Activated T-helper 2 cell treated with anti-CD3 and anti-CD28 coated beads, Interferon-gamma antibody, Interleukin-2, Interleukin-4, amounts not matched to agents 10 μg/mL and 5 μg/mL and 100 μg/mL, durations not matched to agents 14 hours and 24 hours and 36 hours (primary cell): Measurements from ENCODE around the gene IL31. TPM values are rescaled to one million over a fixed set of nuclear protein-coding genes. Genes with fewer than 3 reads are reported as not detected.

ENCODE experiments used
- DNase-seq: peaks from one replicate; pipeline ENCODE4 v3.0.0; 2021; ENCODE audit warnings: low spot score
- H3K27ac Mint-ChIP-seq: one replicate; pipeline ENCODE4 v1.8.0; 2021; ENCODE audit warnings: mixed read lengths
- H3K27me3 Mint-ChIP-seq: one replicate; pipeline ENCODE4 v1.8.0; 2021; ENCODE audit warnings: low read depth, mixed read lengths
- H3K36me3 Mint-ChIP-seq: one replicate; pipeline ENCODE4 v1.8.0; 2021; ENCODE audit warnings: low read depth, mixed read lengths
- H3K4me1 Mint-ChIP-seq: one replicate; pipeline ENCODE4 v1.8.0; 2021; ENCODE audit warnings: low read depth, mixed read lengths
- H3K4me3 Mint-ChIP-seq: one replicate; pipeline ENCODE4 v1.8.0; 2021; ENCODE audit warnings: low read depth, mild to moderate bottlenecking, moderate library complexity, mixed read lengths
- H3K9me3 Mint-ChIP-seq: one replicate; pipeline ENCODE4 v1.8.0; 2021; ENCODE audit warnings: mixed read lengths
- intact Hi-C: fragments of 100-400 bp; cut with micrococcal nuclease; formaldehyde crosslinking; loops from one replicate; pipeline ENCODE4 v1.15.1; 2023
- total RNA-seq: library from RNA; stranded (reverse); gene quantifications from 2 replicates; pipeline ENCODE4 v1.2.3, GENCODE V29; 2022

The IL31 gene
- total RNA-seq, 1 donor from 2014 or later, result 55.9 TPM

- no peaks in the 10 kb centered on the region for H3K36me3 Mint-ChIP-seq
- no peak overlapping the region for H3K4me3 Mint-ChIP-seq
- no peak for DNase-seq
- no peak overlapping the region for H3K27ac Mint-ChIP-seq
- H3K4me1 Mint-ChIP-seq, result peaks cover 21% of the 10 kb centered on the region
- intact Hi-C loops, result loop anchor here (1.0 to 10.0 kb wide), 2 partner anchors 31 to 376 kb away; no protein-coding TSS in a partner anchor
- peaks cover 2% of the 10 kb centered on the region for H3K27me3 Mint-ChIP-seq
- no peaks in the 10 kb centered on the region for H3K9me3 Mint-ChIP-seq
Measured at GRCh38 chr12:122160761-122161160, 13.3 kb downstream of the IL31 start.

DNA sequence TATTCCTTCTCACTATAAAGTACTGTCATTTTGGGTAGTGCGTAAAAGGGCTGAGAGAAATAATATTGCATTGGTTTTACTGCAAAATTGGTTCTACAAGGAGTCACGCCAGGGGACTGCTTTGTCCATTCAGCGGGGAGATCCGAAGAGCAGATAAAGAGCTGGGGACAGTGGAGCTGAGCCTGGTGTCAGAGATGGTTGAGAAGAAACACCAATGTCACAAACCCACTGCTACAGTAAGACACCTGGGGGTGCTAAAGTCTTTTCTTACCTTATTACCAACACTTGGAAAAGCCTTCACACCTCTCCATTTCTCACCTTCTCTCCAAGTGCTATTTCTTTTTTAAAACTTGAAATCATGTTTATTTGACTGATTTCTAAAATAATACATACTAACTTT is 14.1 kb downstream of the IL31 start:
- H3K36me3 Mint-ChIP-seq, result no peaks in the 10 kb centered on the region
- no peaks in the 10 kb centered on the region for H3K9me3 Mint-ChIP-seq
- peaks cover 18% of the 10 kb centered on the region for H3K4me1 Mint-ChIP-seq
- H3K27ac Mint-ChIP-seq, result no peak overlapping the region
- no peak overlapping the region for H3K4me3 Mint-ChIP-seq
- no peak for DNase-seq
- peaks cover 2% of the 10 kb centered on the region for H3K27me3 Mint-ChIP-seq
- intact Hi-C loops, result loop anchor here (1.0 to 10.0 kb wide), 2 partner anchors 31 to 375 kb away; no protein-coding TSS in a partner anchor

DNA sequence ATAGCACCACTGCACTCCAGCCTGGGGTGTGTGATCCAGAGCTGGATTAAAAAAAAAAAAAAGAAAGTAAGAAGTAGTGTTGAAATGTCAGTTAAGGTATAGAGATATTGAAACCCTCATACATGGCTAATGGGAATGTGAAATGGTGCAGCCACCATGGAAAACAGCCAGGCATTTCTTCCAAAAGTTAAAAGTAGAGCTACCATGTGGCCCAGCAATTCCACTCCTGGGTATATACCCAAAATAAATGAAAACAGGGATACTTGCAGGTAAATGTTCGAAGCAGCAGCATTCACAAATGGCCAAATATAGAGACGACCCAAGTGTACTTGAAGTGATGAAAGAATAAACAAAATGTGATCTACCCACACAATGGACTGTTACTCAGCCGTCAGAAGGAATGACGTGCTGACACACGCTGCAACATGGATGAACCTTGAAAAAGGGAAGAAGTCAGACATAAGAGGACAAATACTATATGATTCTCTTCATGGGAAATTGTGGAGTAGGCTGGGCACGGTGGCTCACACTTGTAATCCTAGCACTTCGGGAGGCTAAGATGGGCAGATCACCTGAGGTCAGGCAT is 15.2 kb downstream of the IL31 start:
- intact Hi-C loops, result no loop called here
- no peak for DNase-seq
- Mint-ChIP-seq H3K4me1 (peaks cover 15% of the 10 kb centered on the region), H3K36me3 (no peaks in the 10 kb centered on the region), H3K9me3 (no peaks in the 10 kb centered on the region), H3K27me3 (peaks cover 4% of the 10 kb centered on the region), H3K4me3 (no peak overlapping the region), H3K27ac (no peak overlapping the region)

DNA sequence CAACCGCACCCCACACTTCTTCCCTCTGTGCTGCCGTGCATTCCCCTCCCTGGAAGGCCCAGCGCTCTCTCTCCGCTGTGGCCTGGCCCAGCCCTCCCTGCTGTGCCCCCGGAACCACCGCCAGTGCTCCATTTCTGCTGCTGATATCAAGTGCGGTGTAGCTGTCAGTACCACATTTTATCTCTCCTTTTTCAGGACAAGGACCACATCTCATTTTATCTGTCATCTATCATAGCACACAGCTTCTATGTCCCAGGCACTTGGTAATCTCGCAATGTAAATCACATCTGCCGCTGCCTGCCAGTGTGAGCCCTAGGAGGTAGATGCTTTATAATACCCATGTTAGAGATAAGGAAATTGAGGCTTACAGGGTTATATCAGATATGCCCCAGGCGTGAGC is 18.3 kb downstream of the IL31 start:
- Mint-ChIP-seq H3K4me1 (no peaks in the 10 kb centered on the region), H3K27ac (no peak overlapping the region), H3K36me3 (no peaks in the 10 kb centered on the region), H3K4me3 (no peak overlapping the region), H3K9me3 (no peaks in the 10 kb centered on the region), H3K27me3 (peaks cover 8% of the 10 kb centered on the region)
- no peak for DNase-seq
- intact Hi-C loops, result no loop called here

DNA sequence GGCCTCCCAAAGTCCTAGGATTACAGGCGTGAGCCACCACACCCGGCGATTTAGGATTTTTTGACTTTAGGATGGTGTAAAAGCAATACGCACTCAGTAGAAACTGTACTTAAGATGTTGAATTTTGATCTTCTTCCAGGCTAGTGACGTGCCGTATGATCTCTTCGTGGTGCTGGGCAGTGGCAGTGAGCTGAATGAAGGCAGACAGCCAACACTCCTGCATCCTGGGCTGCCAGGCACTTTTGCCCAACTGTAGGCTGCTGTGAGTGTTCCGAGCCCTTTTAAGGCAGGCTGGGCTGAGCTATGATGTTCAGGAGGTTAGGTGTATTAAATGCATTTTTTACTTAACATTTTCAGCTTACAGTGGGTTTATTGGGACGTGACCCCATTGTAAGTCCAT is 21.3 kb downstream of the IL31 start:
- no peak overlapping the region for H3K27ac Mint-ChIP-seq
- intact Hi-C loops, result no loop called here
- no peak for DNase-seq
- H3K9me3 Mint-ChIP-seq, result no peaks in the 10 kb centered on the region
- H3K36me3 Mint-ChIP-seq, result no peaks in the 10 kb centered on the region
- no peak overlapping the region for H3K4me3 Mint-ChIP-seq
- peaks cover 6% of the 10 kb centered on the region for H3K27me3 Mint-ChIP-seq
- H3K4me1 Mint-ChIP-seq, result no peaks in the 10 kb centered on the region

DNA sequence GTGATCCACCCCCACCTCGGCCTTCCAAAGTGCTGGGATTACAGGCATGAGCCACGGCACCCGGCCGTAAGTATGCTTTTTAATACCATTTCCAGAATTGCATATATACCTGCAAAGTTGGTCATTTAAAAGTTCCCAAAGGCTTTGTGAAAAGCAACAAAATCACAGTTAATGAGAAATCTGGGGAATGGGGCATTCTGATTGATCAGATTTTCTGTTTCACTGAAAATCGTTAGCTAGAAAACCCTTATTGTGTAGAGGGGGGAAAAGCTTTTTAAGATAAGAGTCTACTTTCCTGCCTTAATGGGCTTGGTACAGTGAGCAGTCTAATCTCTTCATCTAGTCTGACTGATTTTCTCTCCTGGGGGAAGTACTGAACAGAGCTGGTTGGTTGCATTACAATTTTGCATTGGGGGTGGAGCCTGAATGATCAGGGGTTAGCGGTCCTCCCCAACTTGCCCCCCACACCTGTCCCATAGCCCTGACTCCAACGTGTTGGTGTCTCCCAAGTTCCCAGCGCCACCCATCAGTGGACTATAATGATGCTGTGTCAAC is 23.8 kb downstream of the IL31 start:
- Mint-ChIP-seq H3K4me3 (no peak overlapping the region), H3K4me1 (no peaks in the 10 kb centered on the region), H3K9me3 (no peaks in the 10 kb centered on the region), H3K27ac (no peak overlapping the region), H3K27me3 (peaks cover 6% of the 10 kb centered on the region), H3K36me3 (no peaks in the 10 kb centered on the region)
- intact Hi-C loops, result no loop called here
- DNase-seq, result no peak

DNA sequence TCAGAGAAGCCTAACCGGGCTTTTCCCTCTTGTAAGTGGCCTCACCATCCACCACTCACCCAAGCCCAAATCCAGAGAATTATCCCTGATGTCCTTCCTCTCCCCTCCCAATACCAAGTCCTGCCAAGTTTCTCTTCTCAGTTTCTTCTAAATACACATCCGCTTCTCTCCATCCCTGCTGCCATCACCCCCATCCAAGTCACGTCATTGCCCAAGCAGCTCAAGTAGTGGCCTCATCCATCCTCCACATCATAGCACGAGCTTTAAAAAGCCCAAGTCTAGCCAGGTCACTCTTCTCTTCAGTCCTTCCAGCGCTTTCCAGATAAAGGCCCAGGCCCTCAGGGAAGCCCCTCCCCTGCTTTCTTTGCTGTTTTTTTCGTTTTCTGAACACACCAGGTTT is 25.4 kb downstream of the IL31 start:
- peaks cover 4% of the 10 kb centered on the region for H3K36me3 Mint-ChIP-seq
- H3K4me3 Mint-ChIP-seq, result no peak overlapping the region
- no peak for DNase-seq
- H3K9me3 Mint-ChIP-seq, result no peaks in the 10 kb centered on the region
- H3K4me1 Mint-ChIP-seq, result no peaks in the 10 kb centered on the region
- no peak overlapping the region for H3K27ac Mint-ChIP-seq
- intact Hi-C loops, result no loop called here
- H3K27me3 Mint-ChIP-seq, result peaks cover 3% of the 10 kb centered on the region

DNA sequence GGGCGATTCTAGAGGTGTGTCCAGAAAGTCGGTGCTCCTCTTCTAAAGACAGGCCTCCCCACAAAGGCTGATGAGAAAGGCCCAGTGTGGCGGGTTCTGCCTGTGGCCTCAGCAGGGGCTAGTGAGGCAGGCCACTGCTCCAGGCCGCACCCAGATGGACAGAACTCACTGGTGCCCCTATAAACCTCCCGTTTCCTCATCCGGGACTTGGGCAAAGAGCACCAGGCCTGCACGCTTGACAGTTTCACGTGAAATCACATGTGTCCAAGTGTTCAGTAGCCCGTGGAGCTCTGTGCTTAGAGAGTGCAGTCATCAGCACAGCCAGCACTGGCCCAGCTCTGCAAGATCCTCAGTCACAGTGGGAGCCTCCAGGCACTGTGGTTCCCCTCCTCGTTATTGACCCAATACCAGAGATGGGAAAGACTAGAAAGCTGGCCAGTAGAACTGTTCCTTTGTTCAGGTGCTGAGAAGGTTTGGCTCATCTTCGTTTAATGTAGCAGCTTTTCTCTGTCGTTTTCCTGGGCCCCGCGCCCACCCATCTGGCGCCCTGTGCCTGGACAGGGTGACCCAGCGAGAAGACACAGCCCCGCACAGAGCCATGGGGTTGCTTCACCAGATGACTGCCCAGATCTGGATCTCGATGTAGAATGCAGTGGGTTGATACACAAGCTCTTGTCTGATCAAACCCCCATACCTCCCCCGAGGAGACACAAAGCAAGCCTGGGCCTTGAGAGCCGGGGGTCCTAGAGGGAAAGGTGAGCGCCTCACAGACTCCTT is 26.3 kb downstream of the IL31 start:
- H3K27me3 Mint-ChIP-seq, result peaks cover 3% of the 10 kb centered on the region
- peaks cover 5% of the 10 kb centered on the region for H3K36me3 Mint-ChIP-seq

DNA sequence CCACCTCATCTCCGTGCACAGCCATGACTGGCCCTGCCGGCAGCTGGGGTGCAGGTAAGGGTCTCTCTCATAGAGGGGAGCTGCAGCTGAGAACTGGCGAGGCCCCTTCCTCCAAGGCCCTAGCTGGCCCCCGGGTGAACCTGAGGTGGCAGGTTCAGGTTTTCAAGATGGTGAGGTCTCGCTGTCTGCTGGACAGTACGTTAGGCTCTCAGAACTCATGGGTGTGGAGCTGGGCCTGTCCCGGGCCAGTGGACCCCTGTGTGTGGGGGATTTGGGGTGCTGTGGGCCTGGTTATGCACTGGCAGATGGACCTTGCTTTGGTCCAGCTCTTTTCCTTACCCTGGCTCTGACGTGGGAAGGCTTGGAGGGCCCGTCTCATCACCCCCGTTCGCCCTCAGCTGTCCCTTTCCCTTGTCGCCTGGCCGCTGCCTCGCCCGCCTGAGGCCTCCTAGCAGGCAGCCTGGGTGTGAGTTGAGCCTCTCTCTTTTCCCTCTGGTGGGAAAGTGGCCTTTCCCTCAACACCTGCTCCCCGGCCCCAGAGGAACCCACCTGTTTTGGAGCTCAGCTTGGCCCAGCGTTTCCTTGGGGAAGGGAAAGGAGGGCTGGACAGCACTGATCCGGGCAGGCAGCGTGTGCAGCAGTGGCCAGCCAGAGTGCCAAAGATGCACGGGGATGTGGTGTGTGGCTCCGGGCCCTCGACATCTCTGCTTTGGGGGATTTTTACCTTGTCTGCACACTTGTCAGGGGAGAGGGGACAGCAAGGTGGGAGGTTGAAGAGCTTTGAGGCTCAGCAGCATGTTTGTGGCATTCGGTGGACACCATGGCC is 28.3 kb downstream of the IL31 start:
- Mint-ChIP-seq H3K27ac (no peak overlapping the region), H3K27me3 (no peaks in the 10 kb centered on the region), H3K4me3 (no peak overlapping the region), H3K9me3 (no peaks in the 10 kb centered on the region), H3K36me3 (peaks cover 6% of the 10 kb centered on the region), H3K4me1 (no peaks in the 10 kb centered on the region)
- no peak for DNase-seq
- intact Hi-C loops, result no loop called here

More for the DNA sequence above, 26.3 kb downstream of the IL31 start:
- Mint-ChIP-seq H3K27ac (no peak overlapping the region), H3K4me1 (no peaks in the 10 kb centered on the region), H3K9me3 (no peaks in the 10 kb centered on the region), H3K4me3 (no peak overlapping the region)
- no peak for DNase-seq
- intact Hi-C loops, result no loop called here

- intact Hi-C loops, result no loop called here
- Mint-ChIP-seq H3K36me3 (peaks cover 9% of the 10 kb centered on the region), H3K4me1 (no peaks in the 10 kb centered on the region), H3K9me3 (no peaks in the 10 kb centered on the region), H3K27ac (no peak overlapping the region), H3K27me3 (no peaks in the 10 kb centered on the region), H3K4me3 (no peak overlapping the region)
- DNase-seq, result no peak
Measured at GRCh38 chr12:122144885-122145284, 29.1 kb downstream of the IL31 start.

GRCh38 chr12:122142857-122143256 is 31.2 kb downstream of the IL31 start:
- no peak overlapping the region for H3K4me3 Mint-ChIP-seq
- no peaks in the 10 kb centered on the region for H3K9me3 Mint-ChIP-seq
- no peaks in the 10 kb centered on the region for H3K4me1 Mint-ChIP-seq
- no peaks in the 10 kb centered on the region for H3K27me3 Mint-ChIP-seq
- intact Hi-C loops, result no loop called here
- no peak overlapping the region for H3K27ac Mint-ChIP-seq
- DNase-seq, result no peak
- peaks cover 14% of the 10 kb centered on the region for H3K36me3 Mint-ChIP-seq

DNA sequence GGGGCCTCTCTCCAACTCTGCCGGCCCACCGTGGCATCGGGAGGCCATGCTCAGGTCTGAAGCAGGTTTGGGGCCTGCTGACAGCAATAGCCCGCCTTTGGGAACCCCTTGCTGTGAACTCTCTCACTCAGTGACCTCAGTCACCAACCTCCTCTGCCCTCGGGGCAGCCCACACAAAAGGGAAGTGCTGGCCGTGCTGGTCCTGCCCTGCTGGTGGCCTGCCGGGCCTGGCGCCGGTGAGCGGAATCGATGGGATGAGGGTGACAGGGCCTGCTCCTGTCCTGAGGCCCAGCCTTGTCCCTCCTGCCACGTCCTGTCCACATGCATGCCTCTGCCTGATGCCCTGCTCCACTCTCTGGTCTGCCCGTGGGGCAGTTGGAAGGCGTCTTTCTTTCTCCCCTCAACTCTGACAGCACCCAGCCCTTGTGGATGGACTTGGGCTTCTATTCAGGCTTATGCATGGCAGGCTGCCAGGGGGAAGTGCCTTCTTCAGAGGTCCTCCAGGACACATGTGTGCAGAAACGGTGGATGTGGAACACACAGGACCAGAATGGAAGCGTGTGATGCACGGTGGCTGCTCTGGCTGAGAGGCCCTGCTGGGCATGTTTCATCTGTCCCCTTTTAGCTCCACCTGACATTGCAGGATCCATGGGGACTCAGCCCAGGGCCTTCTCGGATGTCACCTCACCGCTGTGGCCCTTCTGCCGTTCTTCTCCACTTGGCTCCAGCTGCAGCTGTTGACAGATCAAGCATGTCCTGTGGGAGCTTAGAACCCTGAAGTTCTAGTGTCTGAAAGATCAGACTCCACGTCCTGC is 31.9 kb downstream of the IL31 start:
- peaks cover 14% of the 10 kb centered on the region for H3K36me3 Mint-ChIP-seq
- DNase-seq, result no peak
- H3K4me1 Mint-ChIP-seq, result no peaks in the 10 kb centered on the region
- no peak overlapping the region for H3K4me3 Mint-ChIP-seq
- no peak overlapping the region for H3K27ac Mint-ChIP-seq
- no peaks in the 10 kb centered on the region for H3K27me3 Mint-ChIP-seq
- H3K9me3 Mint-ChIP-seq, result no peaks in the 10 kb centered on the region
- intact Hi-C loops, result no loop called here
